CD4-positive, alpha-beta T cell treated with Interferon gamma for 1 hour (primary cell): ENCODE results near the gene PRAMEF12.
"Not testable (repeated sequence)": the region's sequence is repeated elsewhere in the genome, so short reads cannot be mapped to it uniquely, and the experiment has no call there.

ENCODE experiments used
- DNase-seq: peaks from one replicate; pipeline ENCODE4 v3.0.0-alpha.2; 2020

PRAMEF12 gene

DNA sequence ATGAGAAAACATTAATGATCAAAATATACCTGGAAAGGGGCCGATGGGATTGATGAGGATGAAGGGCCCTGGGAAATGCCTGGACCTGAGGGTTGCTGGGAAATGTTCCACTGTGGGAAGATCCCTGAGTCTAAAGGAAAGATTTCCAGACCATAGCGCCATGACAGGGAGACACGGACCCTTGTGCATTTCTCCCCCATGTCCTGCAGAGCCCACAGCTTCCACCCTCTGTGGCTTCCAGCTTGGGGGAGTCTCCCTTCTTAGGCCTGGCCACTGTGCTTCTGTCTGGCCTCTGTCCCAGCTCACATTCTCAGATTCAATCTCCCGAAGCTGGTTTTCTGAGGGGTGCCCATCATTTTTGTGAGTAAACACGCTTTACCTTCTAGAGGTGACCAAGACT lies 1.0 kb upstream of the PRAMEF12 start:
- DNase-seq: no peak

DNA sequence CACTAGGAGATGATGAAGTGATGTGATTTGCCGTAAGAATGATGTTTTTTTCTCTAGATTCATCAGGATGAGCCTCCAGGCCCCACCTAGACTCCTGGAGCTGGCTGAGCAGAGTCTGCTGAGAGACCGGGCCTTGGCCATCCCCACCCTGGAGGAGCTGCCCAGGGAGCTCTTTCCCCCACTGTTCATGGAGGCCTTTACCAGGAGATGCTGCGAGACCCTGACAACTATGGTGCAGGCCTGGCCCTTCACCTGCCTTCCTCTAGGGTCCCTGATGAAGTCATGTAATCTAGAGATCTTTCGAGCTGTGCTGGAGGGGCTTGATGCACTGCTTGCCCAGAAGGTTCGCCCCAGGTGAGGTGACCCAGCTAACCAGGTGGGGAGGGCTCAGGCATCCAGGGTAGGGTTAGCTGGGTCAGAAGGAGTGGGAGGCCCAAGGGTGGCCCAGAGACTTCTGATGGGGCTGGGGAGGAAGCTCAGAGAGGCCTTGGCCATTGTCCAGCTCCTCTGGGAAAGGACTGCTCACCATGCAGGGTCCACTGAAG lies 1.3 kb downstream of the PRAMEF12 start:
- DNase-seq: no peak

DNA sequence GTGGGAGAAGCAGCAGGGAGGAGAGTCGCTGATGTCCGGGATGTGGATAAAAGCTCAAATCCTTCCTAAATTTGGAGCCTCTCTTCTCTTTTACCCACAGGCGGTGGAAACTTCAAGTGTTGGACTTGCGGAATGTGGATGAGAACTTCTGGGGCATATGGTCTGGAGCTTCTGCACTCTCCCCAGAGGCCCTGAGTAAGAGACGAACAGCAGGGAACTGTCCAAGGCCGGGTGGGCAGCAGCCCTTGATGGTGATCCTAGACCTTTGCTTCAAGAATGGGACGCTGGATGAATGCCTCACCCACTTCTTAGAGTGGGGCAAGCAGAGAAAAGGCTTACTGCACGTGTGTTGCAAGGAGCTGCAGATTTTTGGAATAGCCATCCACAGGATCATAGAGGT lies 1.9 kb downstream of the PRAMEF12 start:
- no peak for DNase-seq

DNA sequence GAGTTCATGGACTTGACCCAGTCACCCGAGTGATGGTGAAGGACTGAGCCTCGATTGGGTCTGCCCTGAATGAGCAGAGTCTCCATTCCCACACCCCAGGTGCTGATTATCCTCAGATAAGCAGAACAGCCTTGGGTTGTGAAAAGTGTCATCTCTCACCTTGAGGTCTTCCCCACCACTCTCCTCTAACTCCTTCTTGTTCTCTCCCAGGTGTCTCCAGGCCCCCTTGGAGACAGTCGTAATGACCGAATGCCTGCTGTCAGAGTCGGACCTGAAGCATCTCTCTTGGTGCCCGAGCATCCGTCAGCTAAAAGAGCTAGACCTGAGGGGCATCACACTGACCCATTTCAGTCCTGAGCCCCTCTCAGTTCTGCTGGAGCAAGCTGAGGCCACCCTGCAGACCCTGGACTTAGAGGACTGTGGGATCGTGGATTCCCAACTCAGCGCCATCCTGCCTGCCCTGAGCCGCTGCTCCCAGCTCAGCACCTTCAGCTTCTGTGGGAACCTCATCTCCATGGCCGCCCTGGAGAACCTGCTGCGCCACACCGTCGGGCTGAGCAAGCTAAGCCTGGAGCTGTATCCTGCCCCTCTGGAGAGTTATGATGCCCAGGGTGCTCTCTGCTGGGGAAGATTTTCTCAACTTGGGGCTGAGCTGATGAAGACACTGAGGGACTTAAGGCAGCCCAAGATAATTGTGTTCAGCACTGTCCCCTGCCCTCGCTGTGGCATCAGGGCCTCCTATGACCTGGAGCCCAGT lies 3.4 kb downstream of the PRAMEF12 start:
- no peak for DNase-seq

DNA sequence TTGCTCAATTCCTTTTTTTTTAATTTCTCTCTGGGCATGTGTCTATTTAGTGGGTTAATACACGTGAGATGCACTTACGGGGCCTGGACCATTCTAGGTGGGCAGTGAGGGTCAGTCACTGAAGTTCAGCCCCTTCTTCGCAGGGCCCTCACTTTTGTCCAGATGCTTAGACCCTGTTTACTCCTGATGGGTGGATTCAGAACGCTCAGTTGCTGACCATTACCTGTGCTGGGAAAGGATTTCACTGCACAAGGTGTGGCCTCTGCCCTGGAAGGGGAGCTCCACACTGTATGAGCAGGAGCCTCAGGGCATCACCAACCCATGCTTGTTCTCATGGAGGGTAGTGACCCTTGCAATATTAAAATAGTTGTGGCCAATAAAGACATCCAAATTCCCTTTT lies 4.5 kb downstream of the PRAMEF12 start:
- DNase-seq: no peak

DNA sequence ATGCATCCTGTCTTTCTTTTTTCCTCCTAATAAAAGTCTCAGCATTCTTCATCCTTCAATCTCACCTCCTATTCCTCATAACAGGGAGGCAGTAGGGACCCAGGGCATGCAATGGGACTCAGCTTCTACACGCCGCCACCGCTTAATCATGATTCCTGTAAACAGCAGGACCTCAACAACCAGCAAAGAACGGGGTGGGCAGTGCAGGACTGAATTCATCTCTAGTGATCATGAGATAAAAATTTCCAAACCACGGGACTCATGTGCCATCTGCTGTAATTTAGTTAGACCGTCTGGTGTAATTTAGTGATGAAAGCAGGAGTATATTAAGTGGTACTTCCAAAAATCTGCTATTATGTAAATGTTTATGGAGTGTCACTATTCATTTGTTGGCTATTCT lies 5.4 kb downstream of the PRAMEF12 start:
- no peak for DNase-seq

DNA sequence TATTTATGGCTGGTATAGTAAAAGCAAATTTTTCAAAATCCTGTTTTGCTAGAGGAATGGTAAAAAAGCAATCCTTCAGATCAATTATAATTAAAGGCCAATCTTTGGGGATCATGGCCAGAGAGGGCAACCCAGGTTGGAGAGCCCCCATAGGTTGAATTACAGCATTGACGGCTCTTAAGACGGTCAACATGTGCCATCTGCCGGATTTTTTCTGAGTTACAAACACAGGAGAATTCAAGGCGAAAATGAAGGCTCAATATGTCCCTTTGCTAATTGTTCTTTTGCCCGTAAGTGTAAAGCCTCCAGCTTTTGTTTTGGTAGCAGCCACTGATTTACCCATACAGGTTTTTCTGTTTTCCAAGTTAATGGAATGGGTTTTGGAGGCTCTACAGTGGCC lies 8.0 kb downstream of the PRAMEF12 start:
- DNase-seq: not testable (repeated sequence)

DNA sequence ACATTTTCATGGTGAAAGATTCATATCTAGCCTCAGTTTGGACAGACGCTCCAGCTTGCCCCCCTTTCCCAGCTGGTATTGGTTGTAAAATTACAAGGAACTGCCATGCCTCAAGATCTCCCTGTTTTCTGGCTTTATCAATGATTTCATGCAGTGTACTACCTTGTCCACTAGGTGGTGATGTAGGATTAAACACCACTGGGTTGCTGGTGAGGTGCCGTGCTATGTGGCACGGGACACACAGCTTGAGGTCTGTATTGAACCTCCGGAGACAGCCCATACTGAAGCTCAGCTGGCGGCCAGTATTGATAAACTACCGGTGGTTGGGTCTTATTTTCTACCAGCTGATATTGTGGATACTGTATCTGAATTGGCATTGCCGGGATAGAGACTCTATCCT lies 10.2 kb downstream of the PRAMEF12 start:
- not testable (repeated sequence) for DNase-seq

DNA sequence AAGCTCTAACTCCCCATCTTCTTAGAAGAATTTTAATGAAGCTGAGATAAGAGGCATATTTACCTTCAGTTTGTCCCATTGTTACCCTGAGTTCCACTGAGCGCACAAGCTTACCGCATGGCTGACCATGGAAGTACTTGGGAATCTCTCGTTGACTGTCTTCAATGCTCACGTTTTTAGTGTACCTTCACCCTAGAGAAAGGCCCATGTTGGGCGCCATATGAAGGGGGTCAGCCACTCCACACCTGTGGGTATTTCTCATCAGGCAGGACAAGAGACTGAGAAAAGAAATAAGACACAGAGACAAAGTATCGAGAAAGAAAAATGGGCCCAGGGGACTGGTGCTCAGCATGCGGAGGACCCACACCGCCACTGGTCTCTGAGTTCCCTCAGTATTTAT lies 11.2 kb downstream of the PRAMEF12 start:
- DNase-seq: not testable (repeated sequence)

DNA sequence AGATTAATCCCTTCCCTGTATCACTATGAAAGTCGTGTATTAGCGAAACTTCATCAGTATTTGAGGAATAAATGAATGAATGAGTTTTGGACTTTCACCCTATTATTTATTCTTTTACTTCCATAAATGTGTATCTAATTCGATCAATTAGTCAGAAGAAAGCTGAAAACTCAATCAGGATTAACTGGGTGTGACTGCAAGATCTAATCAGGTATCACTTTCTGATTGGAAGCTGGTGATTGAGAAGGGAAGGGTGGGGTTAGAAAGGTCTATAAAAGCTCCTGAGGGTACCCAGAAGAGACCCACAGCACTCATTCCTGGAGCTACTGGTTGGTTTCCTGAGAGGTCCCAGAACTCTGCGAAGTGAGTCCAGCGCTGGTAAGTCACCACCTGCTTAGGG lies 17.6 kb downstream of the PRAMEF12 start, which contains the start of gene PRAMEF1:
Gene PRAMEF1 (plus strand): TSS at position 301 of the 400 bp plus-strand sequence. CDS start 1,831 bp downstream, outside the sequence.
- DNase-seq: not testable (repeated sequence)

DNA sequence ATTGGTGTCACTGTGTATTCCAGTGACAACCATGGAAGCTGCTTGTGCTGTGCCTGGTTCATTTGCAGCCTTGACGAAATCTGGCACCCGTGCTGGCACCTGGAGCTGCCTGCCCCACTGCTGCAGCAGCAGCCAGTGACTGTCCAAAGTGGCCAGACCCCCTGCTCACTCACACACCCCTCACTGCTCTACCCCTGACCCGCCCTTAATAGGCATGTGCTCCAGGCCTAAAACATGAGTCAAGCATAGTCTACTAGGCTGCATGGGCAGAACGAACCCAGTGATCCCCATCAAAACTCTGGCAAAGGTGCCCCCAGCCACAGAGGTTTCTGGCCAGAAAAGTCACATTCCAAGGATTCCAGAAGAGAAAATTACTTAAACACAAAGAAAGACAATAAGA lies 25.4 kb downstream of the PRAMEF12 start:
- DNase-seq: no peak

DNA sequence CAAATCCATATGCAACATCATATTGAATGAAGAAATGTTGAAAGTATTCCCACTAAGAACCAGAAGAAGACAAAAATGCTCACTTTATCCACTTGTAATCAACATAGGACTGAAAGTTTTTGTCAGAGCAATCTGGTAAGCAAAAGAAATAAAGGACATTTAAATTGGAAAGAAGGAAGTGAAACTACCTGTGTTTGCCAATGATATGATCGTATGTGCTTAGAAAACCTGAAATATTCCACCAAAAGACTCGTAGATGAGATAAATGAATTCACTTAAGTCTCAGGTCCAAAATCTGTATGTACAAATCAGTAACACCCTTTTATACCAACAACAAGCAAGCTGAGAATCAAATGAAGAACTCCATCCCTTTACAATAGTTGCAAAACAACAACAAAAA lies 26.2 kb downstream of the PRAMEF12 start:
- no peak for DNase-seq

DNA sequence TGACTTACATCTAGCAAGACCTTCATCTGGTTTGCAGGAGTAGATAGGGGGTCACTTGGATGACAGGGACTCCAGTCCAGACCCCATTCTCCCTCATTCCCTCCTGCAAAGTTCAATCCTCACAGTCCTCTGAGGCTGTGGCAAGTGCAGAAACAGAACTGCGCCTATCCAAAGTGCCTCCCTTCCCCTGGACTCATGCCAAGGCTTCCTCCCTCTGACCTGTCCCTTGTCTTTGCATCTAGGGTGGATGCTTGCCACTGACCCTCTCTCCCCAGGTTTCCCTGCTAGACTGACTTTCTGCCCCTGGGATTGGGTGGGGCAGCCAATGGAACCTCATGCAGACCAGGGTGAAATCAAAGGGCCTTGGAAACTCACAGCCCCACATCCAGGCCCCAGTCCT lies 36.4 kb downstream of the PRAMEF12 start:
- DNase-seq: no peak

DNA sequence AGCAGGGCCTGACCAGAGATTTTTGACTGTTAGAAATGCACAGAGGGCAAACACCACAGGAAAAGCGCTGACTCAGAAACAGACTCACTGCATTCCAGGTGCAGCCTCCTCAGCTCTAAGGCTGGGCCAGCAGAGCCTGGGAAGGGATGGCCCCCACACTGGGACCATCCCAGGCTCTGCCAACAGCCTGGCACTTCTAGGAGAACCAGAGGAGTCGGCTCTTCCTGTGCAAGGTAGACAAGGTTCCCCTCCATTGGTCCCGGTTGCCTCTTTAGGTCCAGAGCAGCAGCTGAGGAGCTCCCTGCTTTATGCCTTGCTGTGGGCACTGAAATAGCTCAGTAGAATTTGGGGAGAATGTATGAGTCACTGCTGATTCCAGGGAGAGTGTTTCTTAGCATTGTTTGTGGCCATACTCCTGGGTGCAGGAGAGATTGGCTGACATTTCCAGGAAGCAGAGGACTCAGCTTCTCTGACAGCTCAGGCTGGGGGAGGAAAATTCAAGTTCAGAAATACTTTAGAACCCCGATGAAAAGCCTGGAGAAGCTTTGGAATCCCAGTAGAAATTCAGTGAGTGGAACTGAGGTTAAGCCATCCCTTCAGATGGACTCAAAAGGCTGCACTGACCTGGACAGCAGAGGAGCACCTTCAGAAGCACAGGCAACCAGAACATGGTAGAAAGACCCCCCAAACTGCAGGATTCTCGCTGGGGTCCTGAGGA lies 37.3 kb downstream of the PRAMEF12 start:
- no peak for DNase-seq

DNA sequence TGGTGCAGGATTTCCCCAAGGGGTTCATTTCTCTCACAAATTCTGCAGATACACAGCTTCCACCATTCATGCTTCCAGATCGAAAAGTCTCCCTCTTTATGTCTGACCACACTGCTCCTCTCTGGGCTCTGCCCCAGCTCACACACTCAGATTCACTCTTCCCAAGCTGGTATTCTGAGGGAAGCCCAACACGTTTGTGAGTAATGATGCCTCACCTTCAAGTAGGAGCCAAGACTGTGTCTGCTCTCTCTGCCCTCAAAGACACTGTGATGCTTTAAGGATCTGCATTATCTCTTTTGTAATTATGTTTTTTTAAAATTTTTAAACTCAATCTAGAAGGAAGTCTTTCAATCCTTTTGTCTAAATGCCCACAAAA lies 37.9 kb downstream of the PRAMEF12 start:
- DNase-seq: no peak

DNA sequence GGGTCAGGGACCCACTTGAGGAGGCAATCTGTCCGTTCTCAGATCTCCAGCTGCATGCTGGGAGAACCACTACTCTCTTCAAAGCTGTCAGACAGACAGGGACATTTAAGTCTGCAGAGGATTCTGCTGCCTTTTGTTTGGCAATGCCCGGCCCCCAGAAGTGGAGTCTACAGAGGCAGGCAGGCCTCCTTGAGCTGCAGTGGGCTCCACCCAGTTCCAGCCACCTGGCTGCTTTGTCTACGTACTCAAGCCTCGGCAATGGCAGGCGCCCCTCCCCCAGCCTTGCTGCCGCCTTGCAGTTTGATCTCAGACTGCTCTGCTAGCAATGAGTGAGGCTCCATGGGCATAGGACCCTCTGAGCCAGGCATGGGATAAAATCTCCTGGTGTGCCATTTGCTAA lies 45.5 kb downstream of the PRAMEF12 start:
- not testable (repeated sequence) for DNase-seq
